ENCODE measurements around the gene ATP10A.

Gene ATP10A

GRCh38 chr15:25783134-25783533, 80.0 kb downstream of the ATP10A start:
- DNase-seq (ENCODE audit: low read depth), result no peak

GRCh38 chr15:25780479-25781255, 82.5 kb downstream of the ATP10A start:
- DNase-seq (ENCODE audit: low read depth), result no peak
- in situ Hi-C loops (cut with HindIII; ENCODE audit: low sequenced_read_pairs), result no loop called here
- no peak overlapping the region for H3K4me3 ChIP-seq (ENCODE audit: low read depth, low read length)
- TF ChIP-seq CTCF (IDR thresholded peaks at IDR 0.05; ENCODE audit: low read depth, low read length, missing control alignments), result no peak

More at GRCh38 chr15:25783134-25783533, 80.0 kb downstream of the ATP10A start:
- no peak for TF ChIP-seq CTCF (IDR thresholded peaks at IDR 0.05; ENCODE audit: low read depth, low read length, missing control alignments)
- in situ Hi-C loops (cut with HindIII; ENCODE audit: low sequenced_read_pairs), result no loop called here
- no peak overlapping the region for H3K4me3 ChIP-seq (ENCODE audit: low read depth, low read length)

- in situ Hi-C loops (cut with HindIII; ENCODE audit: low sequenced_read_pairs), result no loop called here
- TF ChIP-seq CTCF (IDR thresholded peaks at IDR 0.05; ENCODE audit: low read depth, low read length, missing control alignments), result no peak
- no peak overlapping the region for H3K4me3 ChIP-seq (ENCODE audit: low read depth, low read length)
- DNase-seq (ENCODE audit: low read depth), result no peak
Measured at GRCh38 chr15:25778161-25778560, 85.0 kb downstream of the ATP10A start.

- DNase-seq (ENCODE audit: low read depth), result no peak
- in situ Hi-C loops (cut with HindIII; ENCODE audit: low sequenced_read_pairs), result no loop called here
- no peak overlapping the region for H3K4me3 ChIP-seq (ENCODE audit: low read depth, low read length)
- no peak for TF ChIP-seq CTCF (IDR thresholded peaks at IDR 0.05; ENCODE audit: low read depth, low read length, missing control alignments)
Measured at GRCh38 chr15:25777037-25777436, 86.1 kb downstream of the ATP10A start.

- TF ChIP-seq CTCF (IDR thresholded peaks at IDR 0.05; ENCODE audit: low read depth, low read length, missing control alignments), result no peak
- no peak for DNase-seq (ENCODE audit: low read depth)
- in situ Hi-C loops (cut with HindIII; ENCODE audit: low sequenced_read_pairs), result no loop called here
Measured at GRCh38 chr15:25776071-25776746, 86.9 kb downstream of the ATP10A start.

GRCh38 chr15:25775317-25775912, 87.7 kb downstream of the ATP10A start:
- in situ Hi-C loops (cut with HindIII; ENCODE audit: low sequenced_read_pairs), result no loop called here
- DNase-seq (ENCODE audit: low read depth), result peak; percentile 28
- TF ChIP-seq CTCF (IDR thresholded peaks at IDR 0.05; ENCODE audit: low read depth, low read length, missing control alignments), result no peak
- H3K4me3 ChIP-seq (ENCODE audit: low read depth, low read length), result no peak overlapping the region

More at GRCh38 chr15:25776071-25776746, 86.9 kb downstream of the ATP10A start:
- no peak overlapping the region for H3K4me3 ChIP-seq (ENCODE audit: low read depth, low read length)
